Hepatic stellate cell (primary cell): ENCODE results near the gene RNF128.
"Not testable (repeated sequence)": the region's sequence is repeated elsewhere in the genome, so short reads cannot be mapped to it uniquely, and the experiment has no call there.

Source experiments
- DNase-seq: peaks from one replicate; pipeline ENCODE4 v3.0.0; 2011; ENCODE audit warnings: low spot score

The RNF128 gene

GRCh38 chrX:106748377-106748776 is 21.9 kb downstream of the RNF128 start:
- no peak for DNase-seq

GRCh38 chrX:106751407-106751806 is 24.9 kb downstream of the RNF128 start:
- no peak for DNase-seq

- no peak for DNase-seq
Observed at GRCh38 chrX:106752101-106752678, 25.7 kb downstream of the RNF128 start.

GRCh38 chrX:106769288-106769687 is 42.8 kb downstream of the RNF128 start:
- DNase-seq = not testable (repeated sequence)

- no peak for DNase-seq
Observed at GRCh38 chrX:106774981-106775380, 48.5 kb downstream of the RNF128 start.

- no peak for DNase-seq
Observed at GRCh38 chrX:106780264-106780663, 53.8 kb downstream of the RNF128 start.

GRCh38 chrX:106780664-106781377 is 54.3 kb downstream of the RNF128 start:
- no peak for DNase-seq

GRCh38 chrX:106783716-106784115 is 57.2 kb downstream of the RNF128 start:
- DNase-seq = no peak

- no peak for DNase-seq
Observed at GRCh38 chrX:106791495-106791894, 65.0 kb downstream of the RNF128 start.

- DNase-seq = peak; percentile 2
Observed at GRCh38 chrX:106802063-106802387, 75.5 kb downstream of the RNF128 start.

- DNase-seq = peak; percentile 43
Observed at GRCh38 chrX:106802388-106803275, 76.1 kb downstream of the RNF128 start, which contains the start of gene TBC1D8B. TBC1D8B (plus strand) TSS chrX:106802673; CDS start chrX:106802854, 181 bp downstream.

- no peak for DNase-seq
Observed at GRCh38 chrX:106811131-106811910, 84.8 kb downstream of the RNF128 start.

- DNase-seq = not testable (repeated sequence)
Observed at GRCh38 chrX:106812930-106813329, 86.4 kb downstream of the RNF128 start.

GRCh38 chrX:106814093-106814492 is 87.6 kb downstream of the RNF128 start:
- DNase-seq = not testable (repeated sequence)
